Subcutaneous adipose tissue (tissue), 4 donors: Measurements from ENCODE around the gene TEK. TPM values are rescaled to one million over a fixed set of nuclear protein-coding genes. Genes with fewer than 3 reads are reported as not detected.

Experiments
- total RNA-seq, 4 donors: library from RNA; depleted of rRNA; stranded (reverse); fragments of >200 nt; gene quantifications; one replicate each; pipeline ENCODE4 v1.1.0, GENCODE V29; 2016
- TF ChIP-seq, protein P1 (sequence below): fragments of 450-650 bp; IDR thresholded peaks from one replicate; pipeline ENCODE4 v1.5.1; 2016; ENCODE audit warnings: low read depth, mild to moderate bottlenecking, control low read depth, antibody characterized with exemption, moderate library complexity

TEK gene
- total RNA-seq, 4 donors from 2014 or later = 8.3 to 36.7 (median 16.7) TPM

- TF ChIP-seq, protein P1, sequence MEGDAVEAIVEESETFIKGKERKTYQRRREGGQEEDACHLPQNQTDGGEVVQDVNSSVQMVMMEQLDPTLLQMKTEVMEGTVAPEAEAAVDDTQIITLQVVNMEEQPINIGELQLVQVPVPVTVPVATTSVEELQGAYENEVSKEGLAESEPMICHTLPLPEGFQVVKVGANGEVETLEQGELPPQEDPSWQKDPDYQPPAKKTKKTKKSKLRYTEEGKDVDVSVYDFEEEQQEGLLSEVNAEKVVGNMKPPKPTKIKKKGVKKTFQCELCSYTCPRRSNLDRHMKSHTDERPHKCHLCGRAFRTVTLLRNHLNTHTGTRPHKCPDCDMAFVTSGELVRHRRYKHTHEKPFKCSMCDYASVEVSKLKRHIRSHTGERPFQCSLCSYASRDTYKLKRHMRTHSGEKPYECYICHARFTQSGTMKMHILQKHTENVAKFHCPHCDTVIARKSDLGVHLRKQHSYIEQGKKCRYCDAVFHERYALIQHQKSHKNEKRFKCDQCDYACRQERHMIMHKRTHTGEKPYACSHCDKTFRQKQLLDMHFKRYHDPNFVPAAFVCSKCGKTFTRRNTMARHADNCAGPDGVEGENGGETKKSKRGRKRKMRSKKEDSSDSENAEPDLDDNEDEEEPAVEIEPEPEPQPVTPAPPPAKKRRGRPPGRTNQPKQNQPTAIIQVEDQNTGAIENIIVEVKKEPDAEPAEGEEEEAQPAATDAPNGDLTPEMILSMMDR = no peak
These were observed 103.2 kb downstream of the TEK start for GRCh38 chr9:27212191-27212590.

DNA sequence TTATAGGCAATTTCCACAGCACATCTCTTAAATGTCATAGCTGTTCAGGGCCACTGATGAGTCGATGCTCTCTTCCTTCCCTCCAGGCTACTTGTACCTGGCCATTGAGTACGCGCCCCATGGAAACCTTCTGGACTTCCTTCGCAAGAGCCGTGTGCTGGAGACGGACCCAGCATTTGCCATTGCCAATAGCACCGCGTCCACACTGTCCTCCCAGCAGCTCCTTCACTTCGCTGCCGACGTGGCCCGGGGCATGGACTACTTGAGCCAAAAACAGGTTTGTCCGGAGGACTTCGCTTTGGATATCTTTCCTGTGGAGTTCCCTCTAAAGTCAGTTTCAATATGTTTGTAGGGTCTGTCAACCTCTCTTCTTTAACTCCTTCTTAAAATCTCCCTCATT is 103.6 kb downstream of the TEK start:
- TF ChIP-seq, protein P1 = no peak

DNA sequence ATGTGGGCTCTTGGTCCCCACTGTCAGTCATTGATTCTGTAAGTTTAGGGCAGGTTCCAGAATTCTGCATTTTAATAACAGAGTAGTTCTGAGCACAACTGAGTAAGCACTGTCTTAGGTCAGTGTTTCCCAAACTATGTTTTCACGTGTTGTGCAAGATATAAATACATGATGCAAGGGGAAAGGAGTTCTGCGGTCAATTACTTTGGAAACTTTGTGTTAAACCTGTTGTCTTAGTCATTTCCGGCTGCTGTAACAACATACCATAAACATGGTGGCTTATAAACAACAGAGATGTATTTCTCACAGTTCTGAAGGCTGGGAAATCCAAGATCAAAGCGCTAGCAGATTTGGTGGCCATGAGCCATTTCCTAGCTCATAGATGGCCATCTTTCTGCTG is 118.2 kb downstream of the TEK start:
- TF ChIP-seq, protein P1 = no peak

GRCh38 chr9:27247756-27248155 is 138.7 kb downstream of the TEK start:
- TF ChIP-seq, protein P1 = no peak

- TF ChIP-seq, protein P1 = no peak
These were observed 139.7 kb downstream of the TEK start for GRCh38 chr9:27248702-27249101.

DNA sequence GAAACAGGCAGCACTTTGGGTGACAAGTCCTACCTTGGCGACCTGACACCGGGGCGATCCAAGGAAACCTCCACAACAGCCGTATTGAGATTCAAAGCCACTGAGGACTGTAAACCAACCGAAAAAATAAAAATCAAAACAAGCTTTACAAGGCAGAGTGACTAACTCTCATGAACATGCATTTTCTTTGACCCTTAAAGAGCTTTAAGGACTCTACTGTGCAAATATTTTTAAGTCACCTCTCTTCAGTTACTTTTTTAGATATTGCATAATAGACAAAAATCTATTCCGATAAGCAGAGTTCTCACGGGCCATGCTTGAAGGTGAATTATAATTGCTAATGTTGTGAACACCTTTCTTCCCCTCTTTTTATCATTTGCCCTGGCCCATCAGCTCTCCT is 149.6 kb downstream of the TEK start:
- TF ChIP-seq, protein P1 = no peak

GRCh38 chr9:27260789-27261516 is 151.9 kb downstream of the TEK start:
- TF ChIP-seq, protein P1 = no peak
